Panc1 (cell line): ENCODE measurements around the gene ARSG. TPM values are rescaled to one million over a fixed set of nuclear protein-coding genes. Genes with fewer than 3 reads are reported as not detected.

Experiments
- ATAC-seq: fragments of 200-7000 bp; cut with Tn5 transposase; 2 replicates; pipeline ENCODE4 v1.9.1; 2020; ENCODE audit warnings: mild to moderate bottlenecking, moderate library complexity
- BruUV-seq: library from RNA; stranded (reverse); fragments of 400-500 nt; replicated peaks from 2 replicates; lab custom pipeline; 2021; lab: Mats Ljungman, UMichigan
- CTCF ChIA-PET: fragments of 300-600 bp; sonication (Branson Sonifier 250); formaldehyde crosslinking; loops from one replicate; lab custom pipeline; 2022; ENCODE audit warnings: antibody characterized with exemption; lab: Charles Lee
- POLR2A ChIA-PET: fragments of 300-600 bp; sonication (Branson Sonifier 250); formaldehyde crosslinking; loops from one replicate; lab custom pipeline; 2022; ENCODE audit warnings: antibody characterized with exemption; lab: Charles Lee
- DNase-seq: peaks from one replicate; pipeline ENCODE4 v3.0.0-alpha.2; 2010; ENCODE audit warnings: low read depth, low spot score
- H3K27ac ChIP-seq: 2 replicates; pipeline ENCODE4 v1.5.1; 2011; ENCODE audit warnings: mild to moderate bottlenecking, low read length, inconsistent platforms
- H3K27me3 ChIP-seq: fragments of 200-500 bp; sonication (Bioruptor generic); 2 replicates; pipeline ENCODE4 v1.6.0; 2014; ENCODE audit warnings: low read length, inconsistent platforms; ENCODE audit not compliant: control insufficient read depth, insufficient read depth
- H3K36me3 ChIP-seq: fragments of 200-500 bp; sonication (Bioruptor generic); 2 replicates; pipeline ENCODE4 v1.5.1; 2014; ENCODE audit warnings: inconsistent platforms, mild to moderate bottlenecking, low read length, moderate library complexity; ENCODE audit not compliant: control insufficient read depth, insufficient read depth
- H3K4me1 ChIP-seq: 2 replicates; pipeline ENCODE4 v1.5.1; 2011; ENCODE audit warnings: inconsistent platforms, mild to moderate bottlenecking, low read length, moderate library complexity; ENCODE audit not compliant: control insufficient read depth, insufficient read depth
- H3K4me3 ChIP-seq, 2 experiments: 2 replicates each; pipeline ENCODE4 v1.5.1; 2011 to 2012; ENCODE audit warnings: low read depth in 2 of 2, low read length in 2 of 2, mild to moderate bottlenecking in 2 of 2, inconsistent platforms in 1 of 2, moderate library complexity in 1 of 2
- H3K9me3 ChIP-seq: fragments of 200-500 bp; sonication (Bioruptor generic); 2 replicates; pipeline ENCODE4 v1.5.1; 2014; ENCODE audit warnings: low read depth, mild to moderate bottlenecking, inconsistent platforms, low read length, moderate library complexity; ENCODE audit not compliant: control insufficient read depth, insufficient read depth
- POLR2AphosphoS5 ChIP-seq: IDR thresholded peaks from 2 replicates; pipeline ENCODE4 v1.6.1; 2012; ENCODE audit warnings: mild to moderate bottlenecking, low read depth, low read length, moderate library complexity
- SIN3A ChIP-seq: IDR thresholded peaks from 2 replicates; pipeline ENCODE4 v1.6.1; 2012; ENCODE audit warnings: low read depth, mild to moderate bottlenecking, low read length, moderate library complexity, borderline replicate concordance; ENCODE audit not compliant: insufficient read depth
- TCF7L2 ChIP-seq: IDR thresholded peaks from 2 replicates; pipeline ENCODE4 v1.6.1; 2011; ENCODE audit warnings: mild to moderate bottlenecking, low read depth, low read length, inconsistent platforms
- in situ Hi-C: cut with HindIII; loops from 2 replicates; pipeline ENCODE4 v1.10.0; 2016; ENCODE audit warnings: low sequenced_read_pairs, low pct_unique_long_range_greater_than_20kb
- intact Hi-C: fragments of 100-400 bp; cut with micrococcal nuclease; formaldehyde crosslinking; loops from one replicate; pipeline ENCODE4 v1.10.0; 2022; ENCODE audit not compliant: unreplicated experiment
- total RNA-seq: library from RNA; stranded (reverse); gene quantifications from one replicate; pipeline ENCODE4 v1.2.1, GENCODE V29; 2021; ENCODE audit not compliant: unreplicated experiment
- TF ChIP-seq, protein P1 (sequence below), 2 experiments: IDR thresholded peaks; 2 replicates each; pipeline ENCODE4 v1.6.1; 2011 to 2012; ENCODE audit warnings: low read depth in 2 of 2, control low read depth in 1 of 2, low read length in 1 of 2, mild to moderate bottlenecking in 1 of 2, moderate library complexity in 1 of 2; ENCODE audit not compliant: insufficient read depth in 1 of 2
- TF ChIP-seq, protein P2 (sequence below): fragments of 450-650 bp; IDR thresholded peaks from 2 replicates; pipeline ENCODE4 v1.5.1; 2017; ENCODE audit warnings: mild to moderate bottlenecking

ARSG gene
- total RNA-seq, 1 experiment from 2014 or later, result 2.3 TPM

DNA sequence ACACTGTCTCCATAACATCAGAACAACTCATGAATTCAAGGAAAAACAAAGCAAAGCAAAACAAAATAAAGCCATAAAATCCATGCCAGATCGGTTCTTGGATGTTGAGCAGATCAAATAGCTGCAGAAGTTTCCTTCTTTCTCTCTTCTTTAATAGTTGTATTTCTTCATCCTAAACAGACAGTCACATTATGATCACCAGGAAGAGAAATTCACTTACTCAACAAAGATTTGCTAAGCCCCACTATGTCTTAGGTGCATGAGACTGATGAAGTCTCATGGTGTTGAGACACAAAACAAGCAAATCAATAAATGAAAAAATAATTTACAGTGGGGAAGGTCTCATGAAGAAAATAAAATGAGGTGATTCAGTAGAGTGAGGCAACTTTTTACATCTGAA is 93.2 kb downstream of the ARSG start:
- ATAC-seq, result no peak
- Histone ChIP-seq H3K36me3 (no peaks in the 10 kb centered on the region), H3K9me3 (no peaks in the 10 kb centered on the region), H3K27ac (no peak overlapping the region), H3K4me3 (no peak overlapping the region), H3K27me3 (no peaks in the 10 kb centered on the region), H3K4me1 (no peaks in the 10 kb centered on the region)
- DNase-seq, result no peak
- BruUV-seq, result no TSS peak
- POLR2A ChIA-PET, result no interaction called here
- TF ChIP-seq, protein P1, sequence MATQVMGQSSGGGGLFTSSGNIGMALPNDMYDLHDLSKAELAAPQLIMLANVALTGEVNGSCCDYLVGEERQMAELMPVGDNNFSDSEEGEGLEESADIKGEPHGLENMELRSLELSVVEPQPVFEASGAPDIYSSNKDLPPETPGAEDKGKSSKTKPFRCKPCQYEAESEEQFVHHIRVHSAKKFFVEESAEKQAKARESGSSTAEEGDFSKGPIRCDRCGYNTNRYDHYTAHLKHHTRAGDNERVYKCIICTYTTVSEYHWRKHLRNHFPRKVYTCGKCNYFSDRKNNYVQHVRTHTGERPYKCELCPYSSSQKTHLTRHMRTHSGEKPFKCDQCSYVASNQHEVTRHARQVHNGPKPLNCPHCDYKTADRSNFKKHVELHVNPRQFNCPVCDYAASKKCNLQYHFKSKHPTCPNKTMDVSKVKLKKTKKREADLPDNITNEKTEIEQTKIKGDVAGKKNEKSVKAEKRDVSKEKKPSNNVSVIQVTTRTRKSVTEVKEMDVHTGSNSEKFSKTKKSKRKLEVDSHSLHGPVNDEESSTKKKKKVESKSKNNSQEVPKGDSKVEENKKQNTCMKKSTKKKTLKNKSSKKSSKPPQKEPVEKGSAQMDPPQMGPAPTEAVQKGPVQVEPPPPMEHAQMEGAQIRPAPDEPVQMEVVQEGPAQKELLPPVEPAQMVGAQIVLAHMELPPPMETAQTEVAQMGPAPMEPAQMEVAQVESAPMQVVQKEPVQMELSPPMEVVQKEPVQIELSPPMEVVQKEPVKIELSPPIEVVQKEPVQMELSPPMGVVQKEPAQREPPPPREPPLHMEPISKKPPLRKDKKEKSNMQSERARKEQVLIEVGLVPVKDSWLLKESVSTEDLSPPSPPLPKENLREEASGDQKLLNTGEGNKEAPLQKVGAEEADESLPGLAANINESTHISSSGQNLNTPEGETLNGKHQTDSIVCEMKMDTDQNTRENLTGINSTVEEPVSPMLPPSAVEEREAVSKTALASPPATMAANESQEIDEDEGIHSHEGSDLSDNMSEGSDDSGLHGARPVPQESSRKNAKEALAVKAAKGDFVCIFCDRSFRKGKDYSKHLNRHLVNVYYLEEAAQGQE (IDR thresholded peaks at IDR 0.05; ENCODE audit: insufficient read depth in 1 of 2, low read depth in 2 of 2, low read length in 1 of 2), result no peak
- TF ChIP-seq TCF7L2 (no peak), POLR2AphosphoS5 (no peak)
- intact Hi-C loops, result no loop called here
- in situ Hi-C loops, result no loop called here
- CTCF ChIA-PET, result no interaction called here

DNA sequence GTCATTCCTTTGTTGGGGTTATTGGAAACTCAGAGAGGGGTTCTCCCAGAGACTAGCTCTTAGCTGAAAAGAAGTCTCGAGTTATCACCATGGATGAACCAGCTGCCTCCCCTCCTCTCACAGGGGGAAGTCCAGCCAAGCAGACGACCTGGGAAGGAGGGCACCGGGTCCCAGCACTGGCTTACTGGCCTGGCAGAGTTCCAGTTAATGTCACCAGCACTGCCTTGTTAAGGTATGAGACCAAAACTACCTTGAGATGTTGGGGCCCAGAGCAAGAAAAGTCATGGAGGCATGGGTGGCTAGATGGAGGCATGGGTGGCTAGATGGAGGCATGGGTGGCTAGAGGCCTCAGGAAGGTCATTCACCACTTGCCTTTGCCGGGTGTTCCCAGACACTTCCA is 93.6 kb downstream of the ARSG start:
- no peaks in the 10 kb centered on the region for H3K4me1 ChIP-seq
- no peak for ATAC-seq
- CTCF ChIA-PET, result no interaction called here
- intact Hi-C loops (no loop called here), in situ Hi-C loops (no loop called here)
- DNase-seq, result no peak
- H3K4me3 ChIP-seq, result no peak overlapping the region
- H3K27me3 ChIP-seq, result no peaks in the 10 kb centered on the region
- TF ChIP-seq TCF7L2, result no peak
- no peaks in the 10 kb centered on the region for H3K9me3 ChIP-seq
- POLR2A ChIA-PET, result no interaction called here
- H3K36me3 ChIP-seq, result no peaks in the 10 kb centered on the region
- BruUV-seq, result no TSS peak
- H3K27ac ChIP-seq, result no peak overlapping the region

DNA sequence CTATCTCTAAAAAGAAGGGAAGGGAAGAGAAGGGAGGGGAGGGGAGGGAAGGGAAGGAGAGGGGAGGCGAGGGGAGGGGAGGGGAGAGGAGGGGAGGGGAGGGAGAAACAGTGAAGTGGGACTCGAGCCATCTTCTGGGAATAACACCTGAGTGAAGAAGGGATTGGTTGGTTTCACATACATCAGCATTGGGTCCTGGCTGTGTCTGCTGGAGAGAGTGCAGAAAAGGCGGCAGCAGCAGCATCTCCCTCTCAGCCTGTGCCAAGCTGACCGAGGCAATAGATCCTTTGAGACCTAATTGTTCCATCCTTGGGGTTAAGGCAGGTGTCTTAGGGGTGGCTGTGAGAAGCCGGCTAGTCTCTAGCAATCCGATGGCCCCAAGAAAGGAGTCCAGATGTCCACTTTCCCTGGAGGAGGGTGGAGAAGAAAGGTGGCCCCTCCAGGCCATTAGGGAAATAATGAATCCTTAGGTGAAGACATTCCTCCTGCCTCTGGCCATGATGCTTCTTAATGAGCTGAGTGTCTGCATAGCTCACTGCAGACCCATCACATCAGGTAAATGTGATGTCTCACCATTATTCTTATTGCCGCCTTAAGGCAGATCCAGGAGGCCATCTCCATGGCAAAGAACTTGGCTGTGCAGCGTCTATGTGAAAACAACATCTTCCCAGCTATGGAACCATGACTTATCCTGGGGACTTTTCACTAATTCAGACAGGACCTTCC is 94.4 kb downstream of the ARSG start:
- in situ Hi-C loops (no loop called here), intact Hi-C loops (no loop called here)
- Histone ChIP-seq H3K27ac (no peak overlapping the region), H3K9me3 (no peaks in the 10 kb centered on the region), H3K4me1 (no peaks in the 10 kb centered on the region), H3K36me3 (no peaks in the 10 kb centered on the region), H3K27me3 (no peaks in the 10 kb centered on the region), H3K4me3 (no peak overlapping the region)
- ChIA-PET POLR2A (no interaction called here), CTCF (no interaction called here)
- no TSS peak for BruUV-seq
- no peak for DNase-seq
- ATAC-seq, result no peak
- TF ChIP-seq, protein P1 (IDR thresholded peaks at IDR 0.05; ENCODE audit: insufficient read depth in 1 of 2, low read depth in 2 of 2, low read length in 1 of 2), result no peak
- TF ChIP-seq SIN3A (no peak), POLR2AphosphoS5 (no peak), TCF7L2 (no peak)
- TF ChIP-seq, protein P2, sequence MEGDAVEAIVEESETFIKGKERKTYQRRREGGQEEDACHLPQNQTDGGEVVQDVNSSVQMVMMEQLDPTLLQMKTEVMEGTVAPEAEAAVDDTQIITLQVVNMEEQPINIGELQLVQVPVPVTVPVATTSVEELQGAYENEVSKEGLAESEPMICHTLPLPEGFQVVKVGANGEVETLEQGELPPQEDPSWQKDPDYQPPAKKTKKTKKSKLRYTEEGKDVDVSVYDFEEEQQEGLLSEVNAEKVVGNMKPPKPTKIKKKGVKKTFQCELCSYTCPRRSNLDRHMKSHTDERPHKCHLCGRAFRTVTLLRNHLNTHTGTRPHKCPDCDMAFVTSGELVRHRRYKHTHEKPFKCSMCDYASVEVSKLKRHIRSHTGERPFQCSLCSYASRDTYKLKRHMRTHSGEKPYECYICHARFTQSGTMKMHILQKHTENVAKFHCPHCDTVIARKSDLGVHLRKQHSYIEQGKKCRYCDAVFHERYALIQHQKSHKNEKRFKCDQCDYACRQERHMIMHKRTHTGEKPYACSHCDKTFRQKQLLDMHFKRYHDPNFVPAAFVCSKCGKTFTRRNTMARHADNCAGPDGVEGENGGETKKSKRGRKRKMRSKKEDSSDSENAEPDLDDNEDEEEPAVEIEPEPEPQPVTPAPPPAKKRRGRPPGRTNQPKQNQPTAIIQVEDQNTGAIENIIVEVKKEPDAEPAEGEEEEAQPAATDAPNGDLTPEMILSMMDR, result no peak
